Stimulated activated CD4-positive, alpha-beta T cell treated with anti-CD3 and anti-CD28 coated beads, Interleukin-1b, Interleukin-23, amount 100 ng/mL, for 1 hour (primary cell): Measurements from ENCODE around the gene FGGY.

Source experiments
- DNase-seq, 2 donors: peaks; one replicate each; pipeline ENCODE4 v3.0.0-alpha.2; 2020; ENCODE audit warnings: low read depth in 2 of 2

The FGGY gene

GRCh38 chr1:59384443-59384842 lies 87.5 kb downstream of the FGGY start:
- no peak for DNase-seq

DNA sequence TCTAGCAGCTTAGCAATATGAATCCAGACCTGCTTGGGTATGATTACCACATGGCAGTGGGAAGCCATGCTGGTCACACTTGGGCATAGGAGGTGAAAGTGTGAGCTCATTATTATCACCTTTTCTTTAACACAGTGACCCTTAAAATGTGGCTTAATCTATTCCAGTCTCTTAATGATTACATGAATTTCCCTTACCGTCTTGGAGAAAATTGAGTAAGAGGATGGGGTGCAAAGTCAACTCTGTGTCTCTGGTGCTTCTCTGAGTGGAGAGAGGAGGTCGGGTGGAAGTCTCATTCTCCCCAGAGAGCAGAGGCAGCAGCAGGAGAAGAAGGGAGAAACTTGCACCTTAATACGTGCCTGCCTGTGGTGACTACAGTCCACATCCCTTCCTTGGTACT lies 91.3 kb downstream of the FGGY start:
- DNase-seq, result no peak

GRCh38 chr1:59389847-59390246 lies 93.0 kb downstream of the FGGY start:
- no peak for DNase-seq

GRCh38 chr1:59390307-59390706 lies 93.4 kb downstream of the FGGY start:
- no peak for DNase-seq

DNA sequence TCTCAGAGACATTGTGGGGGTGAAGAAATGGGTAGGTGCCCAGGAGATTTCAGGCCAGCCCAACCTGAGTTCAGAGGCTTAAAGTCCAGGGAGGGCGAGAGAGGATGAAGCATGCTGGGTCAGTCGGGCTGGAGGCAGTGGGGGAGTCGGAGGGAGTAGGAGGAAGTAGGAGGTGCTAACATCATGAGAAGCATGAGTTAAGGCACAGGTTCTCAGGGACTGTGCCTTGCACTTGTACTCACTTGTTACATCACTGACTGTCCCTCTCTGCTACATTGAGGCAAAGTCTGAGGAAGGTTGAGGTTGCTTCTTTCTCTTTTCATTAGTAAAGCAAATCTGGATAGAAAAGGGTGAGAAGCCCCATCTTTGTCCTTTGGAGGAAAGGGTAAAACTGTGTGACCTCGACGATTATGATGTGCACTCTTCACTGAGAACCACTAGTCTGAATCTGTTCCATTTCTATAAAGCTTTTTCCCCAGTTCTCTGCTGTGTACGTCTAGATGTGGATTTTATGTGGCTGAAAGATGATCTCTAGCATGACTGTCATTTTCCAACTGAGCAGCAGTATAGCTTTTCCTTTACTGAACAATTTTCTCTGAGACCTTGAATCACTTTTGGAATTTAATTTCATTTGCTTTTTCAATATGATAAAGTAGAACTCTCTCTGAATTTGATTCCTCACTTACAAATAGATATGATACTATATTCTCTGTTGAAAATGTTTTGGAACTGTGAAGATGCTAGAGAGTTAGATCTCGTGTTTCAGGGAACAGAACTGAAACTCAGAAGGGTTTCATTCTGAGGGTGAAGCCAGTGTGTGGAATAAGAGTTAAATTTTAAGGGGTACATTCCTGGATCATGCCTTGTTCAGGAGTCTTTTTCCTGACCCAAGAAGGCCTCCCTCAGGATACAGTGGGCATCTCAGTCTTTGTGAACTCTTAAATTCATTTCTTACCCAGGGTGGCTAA lies 94.6 kb downstream of the FGGY start:
- no peak for DNase-seq

DNA sequence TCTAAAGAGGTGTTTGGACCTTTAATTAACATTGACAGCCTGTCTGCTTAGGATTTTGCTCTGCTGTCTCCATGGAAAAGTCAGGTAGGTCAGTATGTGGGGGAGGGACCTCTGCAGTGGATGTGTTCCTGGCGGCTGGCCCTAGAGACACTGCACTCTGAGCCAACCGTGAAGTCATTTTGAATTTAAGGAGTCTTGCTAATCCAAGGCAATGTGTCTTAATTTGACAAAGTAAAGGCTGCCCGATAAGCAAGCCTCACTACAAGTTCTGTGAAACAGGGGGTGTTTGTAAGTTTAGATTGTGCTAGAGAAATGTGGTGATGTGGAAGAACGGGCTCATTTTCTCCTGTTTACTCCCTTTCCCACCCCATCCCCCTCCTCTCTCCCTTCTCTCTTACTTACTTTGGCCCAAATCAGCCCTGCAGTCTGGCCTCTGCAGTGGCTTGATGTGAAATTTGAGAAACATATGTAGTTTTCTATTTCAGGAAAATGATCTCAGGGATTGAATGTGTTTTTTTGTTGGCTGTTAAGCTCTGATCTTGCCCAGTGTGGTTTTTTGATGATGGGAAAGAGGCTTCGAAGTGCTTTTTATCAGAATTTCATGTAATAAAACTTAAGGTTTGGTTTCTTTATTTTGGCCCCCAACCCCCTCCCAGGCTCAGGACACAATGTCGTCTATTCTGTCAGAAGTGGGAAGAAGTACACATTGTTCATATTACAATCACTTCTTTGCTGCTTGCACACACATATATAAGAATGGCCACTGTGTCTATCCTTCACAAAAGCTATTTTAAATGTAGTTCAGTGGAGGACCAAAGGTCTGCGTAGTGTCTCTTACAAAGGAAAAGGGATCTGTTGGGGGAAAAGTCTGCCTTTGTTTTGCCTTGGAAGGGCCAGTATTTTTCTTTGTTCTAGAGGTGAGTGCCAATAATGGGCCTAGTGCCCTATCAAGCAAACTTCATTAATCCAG lies 96.6 kb downstream of the FGGY start:
- DNase-seq, result no peak

GRCh38 chr1:59394706-59395425 lies 98.0 kb downstream of the FGGY start:
- no peak for DNase-seq

GRCh38 chr1:59396387-59396786 lies 99.5 kb downstream of the FGGY start:
- no peak for DNase-seq

DNA sequence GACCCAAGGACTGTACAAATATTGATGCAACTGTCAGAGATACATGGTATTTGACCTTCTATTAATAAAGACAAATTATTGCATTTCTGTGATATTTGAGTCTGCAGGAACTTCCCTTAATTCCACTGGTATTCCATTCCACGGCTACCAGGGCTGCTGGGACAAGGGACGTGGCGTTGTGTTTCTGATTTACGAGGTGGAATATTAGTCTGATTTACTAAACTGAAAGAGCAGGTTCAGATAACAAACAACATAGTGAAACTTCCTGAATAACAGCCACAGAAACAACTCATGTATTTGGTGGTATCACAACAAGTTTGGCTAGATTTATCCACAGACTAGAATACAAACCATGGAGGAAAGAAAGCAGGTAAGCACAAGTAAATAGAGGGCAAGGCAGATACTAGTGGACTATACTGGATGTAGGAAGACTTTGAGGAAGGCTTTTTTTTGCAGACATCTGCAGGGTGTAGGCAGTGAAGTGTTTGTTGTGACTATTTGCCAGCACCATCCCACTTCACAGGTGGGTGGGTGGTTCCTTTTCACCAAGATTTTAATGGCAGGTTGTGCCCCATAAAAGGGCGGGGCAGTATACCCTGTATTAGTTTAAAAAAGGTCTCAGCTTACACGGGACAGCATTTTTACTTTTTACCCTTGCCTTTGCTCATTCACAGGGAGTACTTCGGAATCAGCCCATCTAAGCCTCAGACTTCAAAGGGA lies 100.4 kb downstream of the FGGY start:
- no peak for DNase-seq

DNA sequence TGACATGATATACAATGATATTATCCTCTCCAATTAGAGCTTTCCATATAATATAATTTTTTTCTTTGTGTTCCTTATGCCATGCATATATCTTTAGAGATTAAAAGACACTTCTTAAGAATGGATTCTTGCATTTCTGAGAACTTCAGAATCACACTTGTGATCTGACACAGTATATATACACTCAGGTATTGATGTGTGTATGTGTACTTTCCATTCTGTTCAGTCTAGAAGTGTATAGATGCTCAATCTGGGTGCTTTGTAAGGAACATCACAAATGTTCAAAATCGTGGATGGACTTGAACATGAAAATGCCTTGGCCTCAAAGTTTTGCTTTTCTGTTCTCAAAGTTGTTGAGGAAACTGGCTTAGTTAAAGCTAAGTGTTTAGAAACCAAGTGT lies 102.7 kb downstream of the FGGY start:
- no peak for DNase-seq

GRCh38 chr1:59401581-59401980 lies 104.7 kb downstream of the FGGY start:
- no peak for DNase-seq

DNA sequence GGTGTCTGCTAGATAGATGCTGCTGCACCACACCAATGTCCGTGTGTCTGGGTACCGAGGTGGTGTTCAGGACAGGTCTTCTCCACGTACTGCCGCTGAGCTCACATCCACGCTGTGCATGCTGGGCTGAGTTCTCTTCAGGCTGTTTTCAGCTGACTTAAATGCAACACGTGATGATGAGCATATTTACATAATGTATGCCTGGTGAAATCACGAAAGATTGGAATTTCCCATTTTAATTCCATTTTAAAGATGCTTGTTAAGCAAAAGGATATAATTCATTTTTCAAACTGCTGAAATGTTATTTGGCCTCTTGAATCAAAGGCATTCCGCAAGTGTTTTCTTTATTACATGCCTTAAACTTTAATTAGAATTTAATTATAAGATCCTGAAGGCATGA lies 107.9 kb downstream of the FGGY start:
- no peak for DNase-seq

DNA sequence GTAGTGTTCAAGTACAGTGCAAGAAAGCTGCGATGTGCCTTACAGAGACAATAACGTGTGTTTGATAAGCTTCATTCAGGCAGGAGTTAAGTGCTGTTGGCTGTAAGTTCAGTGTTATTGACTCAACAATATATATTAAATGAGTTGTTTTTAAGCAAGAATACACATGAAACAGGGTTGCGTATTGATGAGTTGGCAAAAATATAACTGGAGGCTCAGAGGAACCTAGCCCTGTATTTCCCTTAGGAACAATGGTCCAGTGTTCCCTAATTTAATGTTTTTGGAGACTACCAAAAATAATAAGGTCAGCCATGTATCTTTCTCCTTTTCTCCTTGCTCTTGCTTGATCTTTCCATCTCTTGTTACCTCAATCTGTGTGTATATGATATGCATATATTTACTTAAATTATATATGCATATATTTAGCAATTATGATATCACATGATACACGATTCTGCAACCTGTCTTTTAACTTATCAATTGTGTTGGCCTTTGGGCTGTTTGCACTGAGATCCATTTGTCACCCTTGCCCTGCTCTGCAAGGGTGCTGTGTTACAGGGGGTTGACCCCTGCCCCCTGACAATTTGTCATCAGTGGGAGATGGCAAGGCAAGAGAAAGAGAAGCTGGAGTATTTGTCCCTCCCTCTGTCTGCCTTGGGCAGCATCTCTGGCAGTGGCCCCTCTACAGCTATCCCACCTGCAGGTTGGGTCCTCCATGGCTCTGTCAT lies 109.7 kb downstream of the FGGY start:
- no peak for DNase-seq

DNA sequence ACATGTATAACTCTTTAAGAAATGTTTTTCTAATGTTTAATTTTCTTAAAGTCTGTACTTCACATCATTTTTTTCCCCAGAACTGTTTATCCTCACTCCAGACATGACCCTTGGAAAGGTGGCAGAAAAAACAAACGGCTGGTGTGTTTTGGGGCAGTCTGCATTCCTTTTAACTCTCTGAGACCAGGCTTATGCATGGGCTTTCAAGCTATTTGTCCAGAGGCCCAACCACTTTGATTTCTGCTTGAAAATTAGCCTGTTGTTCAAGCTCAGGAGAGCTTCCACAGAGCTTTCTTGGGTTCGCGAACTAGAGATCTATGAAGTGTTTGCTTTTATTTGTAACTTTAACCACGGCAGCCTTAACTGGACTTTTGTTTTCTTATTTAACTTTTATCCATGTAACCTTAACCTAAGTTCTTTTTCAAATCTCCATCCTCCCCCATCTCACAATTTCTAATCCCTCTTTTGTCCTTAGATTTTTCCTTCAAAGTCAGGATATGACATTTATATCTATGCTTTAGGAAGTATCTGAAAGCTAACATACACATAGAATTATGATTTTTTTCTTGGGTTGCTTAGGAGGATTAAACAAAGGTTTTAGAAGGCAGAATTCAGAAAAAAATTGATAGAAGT lies 111.8 kb downstream of the FGGY start:
- DNase-seq, result no peak

DNA sequence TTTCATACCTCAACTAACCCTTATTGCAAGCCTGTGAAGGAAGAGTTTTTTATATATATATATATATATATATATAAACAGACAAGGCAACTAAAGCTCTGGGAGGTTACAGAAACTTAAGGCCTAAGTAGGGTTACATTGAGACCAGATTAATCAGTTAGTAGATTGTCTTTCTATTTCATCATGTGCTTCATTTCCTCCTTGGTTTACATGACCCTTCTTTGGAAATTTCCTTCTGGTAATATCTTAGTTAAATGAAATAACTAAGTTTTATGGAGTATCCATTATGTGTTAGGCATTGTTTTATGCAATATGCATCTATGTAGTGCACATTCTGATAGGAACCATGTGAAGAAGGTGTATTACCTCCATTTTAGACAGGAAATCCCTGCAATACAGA lies 112.7 kb downstream of the FGGY start:
- DNase-seq, result no peak

- no peak for DNase-seq
These were observed 113.1 kb downstream of the FGGY start for GRCh38 chr1:59409986-59410385.

GRCh38 chr1:59410457-59410856 lies 113.6 kb downstream of the FGGY start:
- no peak for DNase-seq

- DNase-seq, result no peak
These were observed 114.3 kb downstream of the FGGY start for GRCh38 chr1:59411147-59411546.

- no peak for DNase-seq
These were observed 115.9 kb downstream of the FGGY start for GRCh38 chr1:59412718-59413326.

DNA sequence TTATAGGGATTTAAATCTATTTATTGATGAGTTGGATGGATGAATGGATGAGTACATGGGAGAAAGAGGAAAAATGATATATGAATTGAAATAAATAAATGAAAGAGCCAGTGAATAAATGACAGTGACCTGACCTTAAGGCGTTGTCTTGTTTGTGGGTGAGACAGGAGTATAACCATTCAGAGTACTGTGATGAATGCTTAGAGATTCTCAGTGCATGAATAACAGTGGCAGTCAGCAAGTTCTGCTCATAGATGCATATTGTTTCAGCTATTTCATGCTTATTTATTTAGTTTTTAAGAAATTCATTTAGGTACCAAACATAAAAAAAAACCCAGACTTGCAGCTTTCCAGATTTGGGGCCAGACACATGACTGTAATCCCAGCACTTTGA lies 116.4 kb downstream of the FGGY start:
- DNase-seq, result no peak
